Mesendoderm (in vitro differentiated cells): ENCODE measurements around the gene TCEAL1. TPM values are rescaled to one million over a fixed set of nuclear protein-coding genes. Genes with fewer than 3 reads are reported as not detected.
A peak's percentile ranks its signal among the peaks of the same experiment; 100 is the strongest.

Source experiments
- DNase-seq: peaks from one replicate; pipeline ENCODE4 v3.0.0; 2013
- H2AK5ac ChIP-seq: 2 replicates; pipeline ENCODE4 v1.6.1; 2013; ENCODE audit warnings: low read length, inconsistent platforms
- H2BK120ac ChIP-seq: 2 replicates; pipeline ENCODE4 v1.6.1; 2013; ENCODE audit warnings: low read depth, mild to moderate bottlenecking, low read length, moderate library complexity, mixed read lengths
- H2BK15ac ChIP-seq: replicated peaks from 2 replicates; pipeline ENCODE4 v1.6.1; 2013; ENCODE audit warnings: low read depth, mild to moderate bottlenecking, moderate library complexity
- H2BK5ac ChIP-seq: 2 replicates; pipeline ENCODE4 v1.6.1; 2013; ENCODE audit warnings: low read length, inconsistent platforms
- H3K18ac ChIP-seq: 2 replicates; pipeline ENCODE4 v1.6.1; 2013; ENCODE audit warnings: mild to moderate bottlenecking, low read length, mixed read lengths
- H3K23ac ChIP-seq: one replicate; pipeline ENCODE4 v1.6.1; 2013; ENCODE audit warnings: low read length
- H3K27ac ChIP-seq: 2 replicates; pipeline ENCODE4 v1.5.1; 2013; ENCODE audit warnings: low read depth, mild to moderate bottlenecking, inconsistent platforms, low read length, moderate library complexity
- H3K27me3 ChIP-seq: 2 replicates; pipeline ENCODE4 v1.6.1; 2013; ENCODE audit warnings: low read length, control low read depth, mild to moderate bottlenecking, inconsistent platforms; ENCODE audit not compliant: insufficient read depth, poor library complexity
- H3K36me3 ChIP-seq: 2 replicates; pipeline ENCODE4 v1.6.1; 2013; ENCODE audit warnings: low read length, inconsistent platforms; ENCODE audit not compliant: control insufficient read depth, insufficient read depth
- H3K4ac ChIP-seq: one replicate; pipeline ENCODE4 v1.6.1; 2013; ENCODE audit warnings: low read depth, mild to moderate bottlenecking, low read length, moderate library complexity
- H3K4me1 ChIP-seq: 2 replicates; pipeline ENCODE4 v1.6.1; 2013; ENCODE audit warnings: low read depth, low read length, inconsistent platforms; ENCODE audit not compliant: control insufficient read depth
- H3K4me2 ChIP-seq: 2 replicates; pipeline ENCODE4 v1.6.1; 2013; ENCODE audit warnings: low read length
- H3K4me3 ChIP-seq: 2 replicates; pipeline ENCODE4 v1.5.1; 2013; ENCODE audit warnings: mild to moderate bottlenecking, low read length
- H3K56ac ChIP-seq: one replicate; pipeline ENCODE4 v1.6.1; 2013; ENCODE audit warnings: low read length
- H3K79me1 ChIP-seq: 2 replicates; pipeline ENCODE4 v1.6.1; 2013; ENCODE audit warnings: low read length, inconsistent platforms
- H3K79me2 ChIP-seq: 2 replicates; pipeline ENCODE4 v1.6.1; 2013; ENCODE audit warnings: mild to moderate bottlenecking, low read length; ENCODE audit not compliant: control insufficient read depth, insufficient read depth
- H3K9ac ChIP-seq: 2 replicates; pipeline ENCODE4 v1.6.1; 2013; ENCODE audit warnings: low read length, inconsistent platforms
- H4K5ac ChIP-seq: one replicate; pipeline ENCODE4 v1.6.1; 2013; ENCODE audit warnings: low read length
- H4K8ac ChIP-seq: one replicate; pipeline ENCODE4 v1.6.1; 2013; ENCODE audit warnings: low read depth, mild to moderate bottlenecking, control low read depth, low read length, moderate library complexity
- WGBS: extraction: QIAGEN DNeasy Blood & Tissue Kit; methylation state at CpG from one replicate; pipeline ENCODE4 v1.1.7; 2013; ENCODE audit warnings: low lambda C conversion rate, missing lambda C conversion rate; ENCODE audit not compliant: insufficient coverage; ENCODE audit errors: extremely low coverage; 5-methylcytosine and 5-hydroxymethylcytosine counted together
- polyA plus RNA-seq, 2 experiments: library from polyadenylated mRNA; stranded (reverse); fragments of 200-250 nt; gene quantifications; one replicate each; pipeline ENCODE4 v1.2.3, GENCODE V29; 2013

TCEAL1 gene, protein sequence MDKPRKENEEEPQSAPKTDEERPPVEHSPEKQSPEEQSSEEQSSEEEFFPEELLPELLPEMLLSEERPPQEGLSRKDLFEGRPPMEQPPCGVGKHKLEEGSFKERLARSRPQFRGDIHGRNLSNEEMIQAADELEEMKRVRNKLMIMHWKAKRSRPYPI
- polyA plus RNA-seq (2013, experiment 1 of 2), result 4.3 TPM
- polyA plus RNA-seq (2013, experiment 2 of 2), result 4.4 TPM

GRCh38 chrX:103628386-103629317 is at the start of gene TCEAL1:
TCEAL1 (plus strand) TSS chrX:103628975; CDS start chrX:103629917, 942 bp downstream.
- H3K4me3 ChIP-seq, result peak within 1 kb of the TSS; percentile 61
- H2BK5ac ChIP-seq, result no peak within 1 kb of the TSS
- no peak within 1 kb of the TSS for H2BK15ac ChIP-seq
- H3K27ac ChIP-seq, result peak within 1 kb of the TSS; percentile 89
- no peak within 1 kb of the TSS for H2BK120ac ChIP-seq
- peak within 1 kb of the TSS; percentile 68 for H3K18ac ChIP-seq
- H3K79me1 ChIP-seq, result no peaks in the 10 kb centered on the region
- no peaks in the 10 kb centered on the region for H3K27me3 ChIP-seq
- peak; percentile 54 for DNase-seq
- no peak within 1 kb of the TSS for H4K8ac ChIP-seq
- H3K79me2 ChIP-seq, result no peaks in the 10 kb centered on the region
- H3K9ac ChIP-seq, result peak within 1 kb of the TSS; percentile 83
- H3K4ac ChIP-seq, result no peak within 1 kb of the TSS
- no peak within 1 kb of the TSS for H2AK5ac ChIP-seq
- H3K56ac ChIP-seq, result peak within 1 kb of the TSS; percentile 89
- H3K4me2 ChIP-seq, result peak within 1 kb of the TSS; percentile 67
- no peak within 1 kb of the TSS for H4K5ac ChIP-seq
- WGBS, result no CpG with 5 or more reads among the region's 32 CpGs
- no peak within 1 kb of the TSS for H3K23ac ChIP-seq
- no peaks in the 10 kb centered on the region for H3K36me3 ChIP-seq
- H3K4me1 ChIP-seq, result no peaks in the 10 kb centered on the region

- Histone ChIP-seq H3K27me3 (no peaks in the 10 kb centered on the region), H3K23ac (no peak overlapping the region), H3K36me3 (no peaks in the 10 kb centered on the region), H2BK5ac (no peak overlapping the region), H3K4ac (no peak overlapping the region), H3K4me3 (no peak overlapping the region), H3K56ac (no peak overlapping the region), H3K9ac (no peak overlapping the region), H2BK15ac (no peak overlapping the region), H3K4me2 (no peak overlapping the region), H3K79me2 (no peaks in the 10 kb centered on the region), H3K18ac (no peak overlapping the region), H4K5ac (no peak overlapping the region), H3K27ac (no peak overlapping the region), H2BK120ac (no peak overlapping the region), H3K79me1 (no peaks in the 10 kb centered on the region), H2AK5ac (no peak overlapping the region), H4K8ac (no peak overlapping the region), H3K4me1 (no peaks in the 10 kb centered on the region)
- no peak for DNase-seq
- no CpG with 5 or more reads among the region's 3 CpGs for WGBS
Measured at GRCh38 chrX:103584596-103584995, 44.2 kb upstream of the TCEAL1 start.

DNA sequence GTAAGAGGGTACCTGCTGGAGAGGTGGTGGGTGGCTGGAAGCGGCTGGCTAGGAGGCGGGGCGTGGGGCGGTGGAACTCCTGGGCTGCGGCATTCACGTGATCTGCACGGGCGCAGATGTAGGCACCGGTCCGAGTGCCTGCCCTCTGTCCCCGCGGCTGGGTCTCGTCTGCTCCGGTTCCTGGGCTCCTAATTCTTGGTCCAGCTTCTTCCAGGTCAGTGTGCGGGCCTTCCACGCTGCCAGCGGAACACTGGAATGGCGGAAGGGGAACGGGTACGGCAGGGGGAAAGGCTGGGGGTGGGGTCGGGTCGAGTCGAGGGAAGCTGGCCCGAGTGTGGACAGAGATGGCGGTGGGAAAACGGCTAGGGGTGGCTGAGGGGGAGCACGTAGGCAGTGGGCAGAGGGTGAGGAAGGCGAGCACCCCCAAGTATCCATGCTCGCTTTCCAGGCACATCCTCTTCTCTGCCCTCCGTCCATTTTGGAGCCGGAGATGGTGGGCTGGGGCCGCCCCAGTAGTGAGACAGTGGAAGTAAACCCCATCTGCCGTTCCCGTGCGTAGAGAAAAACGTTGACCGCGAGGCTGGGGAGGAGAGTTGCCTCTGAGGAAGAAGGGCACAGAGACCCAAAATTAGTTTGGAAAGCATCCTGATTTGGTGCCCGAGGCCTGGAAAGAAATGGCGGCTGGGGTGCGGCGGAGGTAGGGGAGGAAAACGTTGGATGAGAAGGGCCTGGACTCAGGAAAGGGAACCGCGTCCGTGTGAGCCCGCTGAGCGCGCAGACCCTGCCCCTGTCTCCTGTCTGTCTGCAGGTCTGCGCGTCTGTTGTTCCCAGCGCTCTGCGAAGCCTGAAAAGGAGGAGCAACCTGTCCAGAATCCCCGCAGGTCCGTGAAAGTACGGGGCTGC is 43.1 kb upstream of the TCEAL1 start, which contains the start of gene TCEAL4:
Gene TCEAL4 (plus strand): TSS at position 105 of the 903 bp plus-strand sequence. CDS start 1,161 bp downstream, outside the sequence.
- H3K9ac ChIP-seq, result peak within 1 kb of the TSS; percentile 86
- H2BK15ac ChIP-seq, result no peak within 1 kb of the TSS
- peak within 1 kb of the TSS; percentile 29 for H3K4me2 ChIP-seq
- H3K56ac ChIP-seq, result peak within 1 kb of the TSS; percentile 89
- H2AK5ac ChIP-seq, result no peak within 1 kb of the TSS
- no peak within 1 kb of the TSS for H2BK5ac ChIP-seq
- no peaks in the 10 kb centered on the region for H3K36me3 ChIP-seq
- peak within 1 kb of the TSS; percentile 65 for H4K8ac ChIP-seq
- H3K79me2 ChIP-seq, result no peaks in the 10 kb centered on the region
- H4K5ac ChIP-seq, result no peak within 1 kb of the TSS
- H3K23ac ChIP-seq, result no peak within 1 kb of the TSS
- WGBS, result no CpG with 5 or more reads among the region's 56 CpGs
- no peaks in the 10 kb centered on the region for H3K79me1 ChIP-seq
- no peaks in the 10 kb centered on the region for H3K4me1 ChIP-seq
- no peaks in the 10 kb centered on the region for H3K27me3 ChIP-seq
- H3K4me3 ChIP-seq, result peak within 1 kb of the TSS; percentile 67
- peak within 1 kb of the TSS; percentile 95 for H3K18ac ChIP-seq
- H2BK120ac ChIP-seq, result no peak within 1 kb of the TSS
- no peak within 1 kb of the TSS for H3K27ac ChIP-seq
- no peak within 1 kb of the TSS for H3K4ac ChIP-seq
- peak; percentile 40 for DNase-seq

DNA sequence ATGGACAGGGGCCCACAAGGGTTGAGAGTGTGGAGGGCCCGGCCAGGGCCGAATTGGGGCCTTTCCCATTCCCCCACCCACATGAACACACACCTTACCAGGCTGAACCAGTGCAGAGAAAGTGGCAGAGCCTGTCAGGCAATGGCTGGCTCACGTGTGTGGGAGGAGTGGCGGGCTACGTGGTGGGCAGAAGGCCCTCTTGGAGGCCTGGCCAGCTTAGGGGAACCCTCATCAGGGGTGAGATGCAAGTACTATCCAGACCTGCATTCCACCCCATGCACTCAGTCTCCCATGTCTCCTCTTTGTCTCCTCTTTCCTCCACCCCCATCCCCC is 42.5 kb upstream of the TCEAL1 start:
- H4K8ac ChIP-seq, result no peak overlapping the region
- no peaks in the 10 kb centered on the region for H3K79me2 ChIP-seq
- H2AK5ac ChIP-seq, result no peak overlapping the region
- peak overlapping the region; percentile 29 for H3K4me2 ChIP-seq
- H3K4me3 ChIP-seq, result peak overlapping the region; percentile 67
- H3K36me3 ChIP-seq, result no peaks in the 10 kb centered on the region
- H2BK120ac ChIP-seq, result no peak overlapping the region
- H3K23ac ChIP-seq, result no peak overlapping the region
- H3K18ac ChIP-seq, result no peak overlapping the region
- H2BK5ac ChIP-seq, result no peak overlapping the region
- no peak for DNase-seq
- no peaks in the 10 kb centered on the region for H3K79me1 ChIP-seq
- no peak overlapping the region for H3K27ac ChIP-seq
- no peak overlapping the region for H4K5ac ChIP-seq
- peak overlapping the region; percentile 89 for H3K56ac ChIP-seq
- no peak overlapping the region for H3K4ac ChIP-seq
- no peaks in the 10 kb centered on the region for H3K4me1 ChIP-seq
- no peak overlapping the region for H2BK15ac ChIP-seq
- H3K27me3 ChIP-seq, result no peaks in the 10 kb centered on the region
- WGBS, result no CpG with 5 or more reads among the region's 5 CpGs
- peak overlapping the region; percentile 86 for H3K9ac ChIP-seq

DNA sequence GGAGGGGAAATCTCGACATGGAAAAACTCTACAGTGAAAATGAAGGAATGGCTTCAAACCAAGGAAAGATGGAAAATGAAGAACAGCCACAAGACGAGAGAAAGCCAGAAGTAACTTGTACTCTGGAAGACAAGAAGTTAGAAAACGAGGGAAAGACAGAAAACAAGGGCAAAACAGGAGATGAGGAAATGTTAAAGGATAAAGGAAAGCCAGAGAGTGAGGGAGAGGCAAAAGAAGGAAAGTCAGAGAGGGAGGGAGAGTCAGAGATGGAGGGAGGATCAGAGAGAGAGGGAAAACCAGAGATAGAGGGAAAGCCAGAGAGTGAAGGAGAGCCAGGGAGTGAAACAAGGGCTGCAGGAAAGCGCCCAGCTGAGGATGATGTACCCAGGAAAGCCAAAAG is 42.1 kb upstream of the TCEAL1 start:
- no CpG with 5 or more reads among the region's 4 CpGs for WGBS
- Histone ChIP-seq H3K18ac (no peak overlapping the region), H3K36me3 (no peaks in the 10 kb centered on the region), H3K4me3 (no peak overlapping the region), H3K4me2 (no peak overlapping the region), H2BK15ac (no peak overlapping the region), H2BK5ac (no peak overlapping the region), H3K23ac (no peak overlapping the region), H4K8ac (no peak overlapping the region), H3K4me1 (no peaks in the 10 kb centered on the region), H3K27me3 (no peaks in the 10 kb centered on the region), H3K56ac (peak overlapping the region; percentile 89), H3K4ac (no peak overlapping the region), H3K79me2 (no peaks in the 10 kb centered on the region), H3K9ac (no peak overlapping the region), H3K79me1 (no peaks in the 10 kb centered on the region), H2BK120ac (no peak overlapping the region), H2AK5ac (no peak overlapping the region), H4K5ac (no peak overlapping the region), H3K27ac (no peak overlapping the region)
- no peak for DNase-seq
